ENCODE results near the gene SARDH. TPM values are rescaled to one million over a fixed set of nuclear protein-coding genes. Genes with fewer than 3 reads are reported as not detected.

The SARDH gene
- total and polyA plus RNA-seq, 9 donors, result 2.5 to 10.0 (median 3.3) TPM

DNA sequence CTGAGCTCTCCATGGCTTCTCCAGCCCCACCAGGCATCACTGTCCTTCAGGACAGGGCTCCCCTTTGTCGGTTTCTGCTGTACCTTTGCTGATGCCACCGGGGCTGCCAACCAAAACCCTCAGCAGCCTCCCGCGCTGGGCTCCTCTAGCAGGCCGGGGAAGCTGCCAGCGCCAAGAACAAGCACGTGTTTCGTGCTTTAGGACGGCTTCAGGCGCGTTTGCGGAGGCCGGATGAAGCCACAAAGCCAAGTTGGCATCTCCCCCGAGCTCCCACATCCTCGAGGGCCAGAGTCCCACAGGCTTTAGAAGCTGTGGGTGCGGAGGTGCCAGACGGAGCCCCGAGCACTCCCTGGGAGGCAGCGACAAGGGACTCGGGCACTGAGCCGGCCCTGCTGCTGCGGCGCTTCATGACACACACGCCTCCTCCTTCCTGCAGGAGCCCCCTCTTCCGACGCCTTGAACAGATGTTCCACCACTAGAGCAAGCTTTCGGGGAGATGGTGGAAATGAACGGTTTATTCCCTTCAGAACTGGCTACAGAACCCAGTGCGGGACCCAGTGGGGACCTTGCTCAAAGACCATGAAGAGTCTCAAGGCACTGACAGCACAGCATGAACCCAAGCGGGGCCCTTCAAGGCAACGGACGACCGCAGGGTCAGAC is 36.7 kb downstream of the SARDH start:
- no peaks in the 10 kb centered on the region for H3K27me3 ChIP-seq
- intact Hi-C loops (cut with DNase I), result no loop called here
- H3K4me1 ChIP-seq (ENCODE audit: insufficient read depth), result peaks cover 10% of the 10 kb centered on the region
- WGBS, 3 donors, result 89 to 92% (median 91%) methylated on average over 31 to 33 of the region's 33 CpGs
- TF ChIP-seq EP300 (IDR thresholded peaks at IDR 0.05) (no peak), POLR2A (IDR thresholded peaks at IDR 0.05) (no peak)
- TF ChIP-seq, protein P1, sequence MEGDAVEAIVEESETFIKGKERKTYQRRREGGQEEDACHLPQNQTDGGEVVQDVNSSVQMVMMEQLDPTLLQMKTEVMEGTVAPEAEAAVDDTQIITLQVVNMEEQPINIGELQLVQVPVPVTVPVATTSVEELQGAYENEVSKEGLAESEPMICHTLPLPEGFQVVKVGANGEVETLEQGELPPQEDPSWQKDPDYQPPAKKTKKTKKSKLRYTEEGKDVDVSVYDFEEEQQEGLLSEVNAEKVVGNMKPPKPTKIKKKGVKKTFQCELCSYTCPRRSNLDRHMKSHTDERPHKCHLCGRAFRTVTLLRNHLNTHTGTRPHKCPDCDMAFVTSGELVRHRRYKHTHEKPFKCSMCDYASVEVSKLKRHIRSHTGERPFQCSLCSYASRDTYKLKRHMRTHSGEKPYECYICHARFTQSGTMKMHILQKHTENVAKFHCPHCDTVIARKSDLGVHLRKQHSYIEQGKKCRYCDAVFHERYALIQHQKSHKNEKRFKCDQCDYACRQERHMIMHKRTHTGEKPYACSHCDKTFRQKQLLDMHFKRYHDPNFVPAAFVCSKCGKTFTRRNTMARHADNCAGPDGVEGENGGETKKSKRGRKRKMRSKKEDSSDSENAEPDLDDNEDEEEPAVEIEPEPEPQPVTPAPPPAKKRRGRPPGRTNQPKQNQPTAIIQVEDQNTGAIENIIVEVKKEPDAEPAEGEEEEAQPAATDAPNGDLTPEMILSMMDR (IDR thresholded peaks at IDR 0.05), result no peak
- no peaks in the 10 kb centered on the region for H3K9me3 ChIP-seq
- H3K36me3 ChIP-seq, result no peaks in the 10 kb centered on the region
- H3K27ac ChIP-seq, result peak overlapping the region in 1 of 2 donors; percentile 48
- peak in 4 of 5 donors; percentile 21 to 34 (median 30) for DNase-seq
- no peak overlapping the region for H3K4me3 ChIP-seq

DNA sequence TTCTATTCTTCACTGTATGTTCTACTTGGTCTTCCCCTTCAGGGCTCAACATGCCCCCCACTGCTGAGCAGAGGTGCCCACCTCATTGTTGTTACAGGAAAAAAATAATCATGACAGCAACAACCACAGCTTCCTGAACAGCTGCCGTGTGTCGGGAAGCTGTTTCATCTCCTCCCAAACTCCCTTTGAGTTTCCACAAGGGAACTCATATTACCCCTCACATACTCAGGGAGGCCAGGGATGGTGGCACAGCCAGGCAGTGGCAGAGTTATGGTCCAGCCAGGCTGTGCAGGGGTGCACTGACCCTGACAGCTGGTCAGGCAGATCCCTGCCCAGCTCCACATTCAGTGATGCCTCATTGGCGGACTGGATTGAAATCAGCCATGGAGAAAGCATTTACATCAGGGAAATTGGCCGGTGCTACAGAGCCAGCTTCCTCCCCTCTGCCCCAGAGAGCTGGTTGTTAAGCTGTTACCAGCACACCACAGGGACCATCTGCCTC is 37.3 kb downstream of the SARDH start:
- Histone ChIP-seq H3K36me3 (no peaks in the 10 kb centered on the region), H3K4me1 (ENCODE audit: insufficient read depth) (peaks cover 8% of the 10 kb centered on the region), H3K9me3 (no peaks in the 10 kb centered on the region), H3K27ac (no peak overlapping the region), H3K27me3 (no peaks in the 10 kb centered on the region), H3K4me3 (no peak overlapping the region)
- 62 to 77% (median 69%) methylated on average over 4 of the region's 4 CpGs for WGBS, 3 donors
- intact Hi-C loops (cut with DNase I), result no loop called here
- TF ChIP-seq EP300 (IDR thresholded peaks at IDR 0.05), result no peak
- no peak for TF ChIP-seq POLR2A (IDR thresholded peaks at IDR 0.05)
- TF ChIP-seq, protein P1 (IDR thresholded peaks at IDR 0.05), result no peak
- DNase-seq, result peak in 3 of 5 donors; percentile 11 to 16 (median 13)

DNA sequence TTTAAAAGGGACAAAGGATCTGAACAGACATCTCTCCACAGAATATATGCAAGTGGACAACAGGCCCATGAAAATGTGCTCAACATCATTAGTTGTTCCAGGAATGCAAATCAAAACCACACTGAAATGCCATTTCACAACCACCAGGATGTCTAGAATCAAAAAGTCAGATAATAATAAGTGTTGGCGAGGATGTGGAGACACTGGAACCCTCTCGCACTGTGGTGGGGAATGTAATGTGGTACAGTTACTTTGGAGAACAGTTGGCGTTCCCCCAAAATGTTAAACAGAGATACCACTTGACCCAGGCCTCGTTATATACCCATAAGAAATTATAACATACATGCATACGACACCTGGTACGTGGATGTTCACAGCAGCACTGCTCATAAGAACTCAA is 38.6 kb downstream of the SARDH start:
- peaks cover 8% of the 10 kb centered on the region for H3K4me1 ChIP-seq (ENCODE audit: insufficient read depth)
- no peak for TF ChIP-seq EP300 (IDR thresholded peaks at IDR 0.05)
- TF ChIP-seq, protein P1 (IDR thresholded peaks at IDR 0.05), result no peak
- TF ChIP-seq POLR2A (IDR thresholded peaks at IDR 0.05), result no peak
- intact Hi-C loops (cut with DNase I), result no loop called here
- H3K27me3 ChIP-seq, result no peaks in the 10 kb centered on the region
- DNase-seq, result no peak
- WGBS, 3 donors, result 97 to 99% (median 98%) methylated on average over 6 of the region's 6 CpGs
- H3K9me3 ChIP-seq, result no peaks in the 10 kb centered on the region
- H3K27ac ChIP-seq, result no peak overlapping the region
- no peaks in the 10 kb centered on the region for H3K36me3 ChIP-seq
- H3K4me3 ChIP-seq, result no peak overlapping the region

DNA sequence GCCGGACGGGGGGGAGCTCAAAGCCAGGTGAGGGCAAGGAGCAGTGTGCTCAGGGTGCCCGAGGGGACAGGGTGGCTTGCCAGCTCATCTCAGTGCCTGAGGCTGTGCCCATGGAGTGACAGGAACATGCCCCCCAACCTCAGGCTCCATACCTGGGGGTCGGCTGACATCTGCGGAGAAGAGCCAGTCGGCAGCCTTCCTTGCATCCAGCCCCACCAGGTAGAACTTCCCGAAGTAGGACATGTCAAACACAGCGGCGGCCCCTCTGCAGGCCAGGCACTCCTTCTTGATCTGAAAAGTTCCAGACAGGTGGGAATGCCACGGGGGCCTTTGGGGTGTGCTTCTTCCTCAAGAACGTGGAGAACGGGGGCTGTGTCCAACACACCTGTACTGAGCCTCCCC is 42.1 kb downstream of the SARDH start:
- Histone ChIP-seq H3K27me3 (no peaks in the 10 kb centered on the region), H3K27ac (no peak overlapping the region), H3K4me1 (ENCODE audit: insufficient read depth) (no peaks in the 10 kb centered on the region), H3K9me3 (no peaks in the 10 kb centered on the region), H3K36me3 (no peaks in the 10 kb centered on the region), H3K4me3 (no peak overlapping the region)
- no peak for TF ChIP-seq EP300 (IDR thresholded peaks at IDR 0.05)
- TF ChIP-seq, protein P1 (IDR thresholded peaks at IDR 0.05), result no peak
- TF ChIP-seq POLR2A (IDR thresholded peaks at IDR 0.05), result no peak
- DNase-seq, result peak in 1 of 5 donors; percentile 16
- intact Hi-C loops (cut with DNase I), result no loop called here
- WGBS, 3 donors, result 84 to 90% (median 88%) methylated on average over 12 of the region's 12 CpGs
